IPS-NIHi7 (cell line): Measurements from ENCODE around the gene SUPT20HL2.
"Not testable (repeated sequence)": the region's sequence is repeated elsewhere in the genome, so short reads cannot be mapped to it uniquely, and the experiment has no call there.

Source experiments
- DNase-seq: peaks from one replicate; pipeline ENCODE4 v3.0.0; 2012; ENCODE audit warnings: mixed read lengths; ENCODE audit errors: extremely low spot score

Gene SUPT20HL2

DNA sequence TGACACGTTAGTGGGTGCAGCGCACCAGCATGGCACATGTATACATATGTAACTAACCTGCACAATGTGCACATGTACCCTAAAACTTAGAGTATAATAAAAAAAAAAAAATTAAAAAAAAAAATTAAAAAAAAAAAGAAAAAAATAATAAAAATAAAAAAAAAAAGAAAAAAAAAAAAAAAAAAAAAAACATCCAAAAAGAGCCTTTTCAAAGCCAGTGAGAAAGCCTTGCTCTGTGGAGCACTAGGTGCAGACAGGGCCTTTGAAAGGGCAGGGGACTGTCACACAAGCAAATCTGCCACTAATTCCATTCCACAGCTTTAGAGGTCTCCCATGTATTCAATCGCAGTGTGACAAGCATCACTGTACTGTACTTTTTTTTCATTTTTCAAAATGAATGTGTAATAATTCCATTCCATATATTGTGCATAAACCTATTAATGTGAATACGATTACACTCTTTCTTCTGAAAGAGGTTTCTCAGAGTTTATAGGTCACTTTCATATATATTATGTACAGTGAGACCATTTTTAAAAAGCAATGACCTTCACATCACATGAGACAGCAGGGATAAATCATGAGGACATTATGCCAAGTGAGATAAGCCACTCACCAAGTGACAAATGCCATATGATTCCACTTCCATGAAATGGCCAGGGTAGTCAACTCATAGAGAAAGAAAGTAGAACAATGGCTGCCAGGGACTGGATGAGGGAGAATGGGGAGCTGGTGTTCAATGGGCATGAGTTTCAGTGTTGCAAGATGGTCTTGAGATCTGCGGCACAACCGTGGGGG lies 4.1 kb downstream of the SUPT20HL2 start:
- not testable (repeated sequence) for DNase-seq

- DNase-seq = not testable (repeated sequence)
Observed at GRCh38 chrX:24308803-24309202, 5.1 kb downstream of the SUPT20HL2 start.

GRCh38 chrX:24306440-24306839 lies 7.4 kb downstream of the SUPT20HL2 start:
- peak; percentile 66 for DNase-seq

GRCh38 chrX:24305905-24306304 lies 8.0 kb downstream of the SUPT20HL2 start:
- no peak for DNase-seq

GRCh38 chrX:24301806-24302205 lies 12.1 kb downstream of the SUPT20HL2 start:
- DNase-seq = no peak

DNA sequence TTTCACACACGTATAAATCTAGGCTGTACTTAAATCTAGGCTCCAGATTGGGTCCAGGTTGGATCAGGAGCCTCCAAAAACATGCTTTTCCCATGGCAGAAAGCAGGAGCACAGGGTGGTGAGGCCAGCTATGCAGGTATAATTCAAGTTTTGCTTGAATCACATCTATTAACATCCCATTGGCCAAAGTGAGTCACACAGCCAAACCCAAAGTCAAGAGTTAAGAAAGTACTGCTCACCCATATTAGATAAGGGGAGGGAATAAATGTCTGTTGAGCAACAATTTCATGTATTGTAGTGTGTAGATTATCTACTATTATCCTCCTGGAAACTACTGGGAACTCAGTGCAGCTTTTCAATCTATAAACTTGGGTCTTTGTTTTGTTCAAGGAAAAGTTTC lies 12.8 kb downstream of the SUPT20HL2 start:
- DNase-seq = no peak

GRCh38 chrX:24298191-24298590 lies 15.7 kb downstream of the SUPT20HL2 start:
- DNase-seq = peak; percentile 36

GRCh38 chrX:24294619-24295018 lies 19.2 kb downstream of the SUPT20HL2 start:
- peak; percentile 49 for DNase-seq

- no peak for DNase-seq
Observed at GRCh38 chrX:24293412-24293811, 20.5 kb downstream of the SUPT20HL2 start.

DNA sequence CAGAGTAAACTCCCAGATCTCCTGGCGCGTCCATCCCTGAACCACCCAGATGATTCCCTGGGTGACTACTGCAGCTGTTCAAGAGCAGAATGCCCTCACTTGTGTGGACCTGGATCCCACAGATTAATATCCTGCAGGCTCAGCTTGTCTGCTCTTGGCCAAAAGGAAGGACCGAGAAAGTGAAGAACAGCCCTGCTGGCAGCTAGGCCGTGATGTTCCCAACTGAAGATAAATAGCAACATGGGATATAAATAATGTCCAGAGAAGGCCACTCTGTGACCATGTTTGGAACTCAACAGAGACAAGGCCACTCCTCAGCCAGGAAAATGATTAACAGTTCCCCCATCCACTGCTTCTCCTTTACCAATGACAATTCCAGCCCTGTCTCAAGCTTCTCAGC lies 21.5 kb downstream of the SUPT20HL2 start:
- DNase-seq = no peak

DNA sequence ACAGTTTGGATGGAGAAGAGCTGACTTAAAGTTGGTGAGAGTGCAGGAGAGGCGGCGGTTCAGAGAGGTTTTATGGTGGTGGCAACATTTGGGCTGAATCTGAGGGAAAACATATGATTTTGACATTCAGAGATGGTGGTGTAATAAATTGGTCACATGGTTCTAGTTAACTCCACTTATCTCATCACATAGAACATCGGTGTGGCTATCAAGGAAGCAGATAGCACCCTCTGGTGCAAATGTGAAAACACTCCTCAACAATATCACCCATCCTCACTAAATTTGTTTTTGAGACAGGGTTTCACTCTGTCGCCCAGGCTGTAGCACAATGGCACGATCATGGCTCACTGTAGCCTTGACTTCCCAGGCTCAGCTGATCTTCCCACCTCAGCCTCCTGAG lies 28.8 kb downstream of the SUPT20HL2 start:
- DNase-seq = no peak

DNA sequence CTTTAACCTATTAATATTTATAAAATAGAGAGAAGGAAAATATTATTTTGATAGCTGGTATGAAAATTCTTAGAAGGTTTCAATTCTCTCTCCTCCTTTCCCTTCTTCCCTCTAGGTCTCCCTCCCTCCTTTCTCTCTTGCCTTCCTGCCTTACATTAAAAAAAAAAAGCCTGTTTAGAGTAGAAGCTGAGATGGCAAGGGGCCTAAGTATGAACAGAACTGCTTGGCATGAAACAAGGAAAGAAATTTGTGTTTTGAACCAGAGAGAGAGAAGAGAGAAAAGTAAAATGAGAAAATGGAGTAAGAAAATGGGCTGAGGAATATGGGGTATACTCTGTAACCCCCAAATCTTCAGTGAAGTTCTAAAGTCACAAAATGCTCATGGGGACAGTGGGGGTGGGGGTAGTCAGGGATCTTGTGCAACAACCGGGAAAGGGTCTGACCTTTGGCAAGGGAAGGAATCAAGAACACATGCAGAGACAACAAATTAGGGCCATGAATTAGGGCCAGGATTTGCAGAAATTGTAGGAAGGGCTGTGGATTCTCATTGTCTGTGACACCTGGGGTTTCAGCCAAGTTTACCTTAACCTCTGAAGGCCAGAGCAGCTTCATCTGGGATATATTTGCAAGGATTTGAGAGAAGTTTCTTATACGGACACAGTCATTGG lies 30.6 kb downstream of the SUPT20HL2 start:
- DNase-seq = no peak

GRCh38 chrX:24282381-24283126 lies 31.3 kb downstream of the SUPT20HL2 start:
- DNase-seq = peak; percentile 36

DNA sequence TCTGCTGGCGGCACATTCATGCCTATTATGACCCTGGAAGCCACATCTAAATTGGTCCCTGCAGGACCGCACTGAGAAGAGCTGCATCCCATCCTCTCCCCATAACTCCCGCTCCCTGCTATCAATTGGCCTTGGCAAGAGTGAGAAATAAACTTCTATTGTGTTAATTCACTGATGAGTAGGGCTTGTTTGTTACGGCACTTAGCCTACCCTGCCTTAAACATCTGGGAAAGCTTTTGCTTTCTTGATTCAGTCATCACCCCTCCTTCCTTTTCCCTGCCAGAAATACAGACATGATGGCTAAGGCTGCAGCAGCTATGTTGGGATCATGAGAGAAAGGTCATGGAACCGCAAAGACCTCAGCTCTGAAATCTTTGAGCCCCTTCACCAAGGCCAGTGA lies 36.5 kb downstream of the SUPT20HL2 start:
- DNase-seq = no peak

DNA sequence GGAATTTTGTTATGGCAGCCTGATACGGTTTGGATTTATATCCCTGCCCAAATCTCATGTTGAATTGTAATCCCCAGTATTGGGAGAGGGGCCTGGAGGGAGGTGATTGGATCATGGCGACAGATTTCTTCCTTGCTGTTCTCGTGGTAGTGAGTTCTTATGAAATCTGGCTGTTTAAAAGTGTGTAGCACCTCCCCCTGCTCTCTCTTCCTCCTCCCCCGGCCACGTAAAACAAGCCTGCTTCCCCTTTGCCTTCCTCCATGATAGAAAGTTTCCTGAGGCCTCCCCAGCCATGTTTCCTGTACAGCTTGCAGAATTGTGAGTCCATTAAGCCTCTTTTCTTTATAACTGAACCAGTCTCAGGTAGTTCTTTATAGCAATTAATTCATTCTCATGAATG lies 37.9 kb downstream of the SUPT20HL2 start:
- no peak for DNase-seq

DNA sequence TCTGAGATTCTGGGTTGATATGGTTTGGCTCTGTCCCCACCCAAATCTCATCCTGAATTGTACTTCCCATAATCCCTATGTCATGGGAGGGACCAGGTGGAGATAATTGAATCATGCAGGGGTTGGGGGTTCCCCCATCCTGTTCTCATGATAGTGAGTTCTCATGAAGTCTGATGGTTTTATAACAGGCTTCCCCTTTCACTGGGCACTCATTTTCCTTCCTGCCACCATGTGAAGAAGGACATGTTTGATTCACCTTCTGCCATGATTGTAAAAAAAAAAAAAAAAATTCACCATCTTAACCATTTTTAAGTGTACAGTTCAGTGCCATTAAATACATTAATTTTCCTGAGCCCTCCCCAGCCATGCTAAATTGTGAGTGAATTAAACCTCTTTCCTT lies 42.6 kb downstream of the SUPT20HL2 start:
- DNase-seq = no peak

DNA sequence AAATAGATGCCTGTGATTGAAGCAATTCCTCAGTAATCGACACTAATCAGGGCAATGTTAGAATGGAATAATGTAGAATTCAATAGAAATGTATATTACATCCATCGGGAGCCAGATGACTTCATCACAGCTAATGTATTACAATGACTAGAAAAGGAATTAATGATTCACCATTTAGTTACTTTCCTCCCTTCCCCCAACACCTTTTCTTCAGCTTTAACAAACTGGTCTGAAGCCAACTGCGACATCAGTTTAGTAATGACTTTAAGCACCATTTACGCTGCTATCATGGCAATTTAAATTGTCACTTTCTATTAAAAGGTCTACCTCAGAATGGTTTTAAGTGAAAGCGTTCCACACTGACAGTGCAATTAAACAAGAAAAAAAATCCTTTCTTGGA lies 45.1 kb downstream of the SUPT20HL2 start:
- no peak for DNase-seq

DNA sequence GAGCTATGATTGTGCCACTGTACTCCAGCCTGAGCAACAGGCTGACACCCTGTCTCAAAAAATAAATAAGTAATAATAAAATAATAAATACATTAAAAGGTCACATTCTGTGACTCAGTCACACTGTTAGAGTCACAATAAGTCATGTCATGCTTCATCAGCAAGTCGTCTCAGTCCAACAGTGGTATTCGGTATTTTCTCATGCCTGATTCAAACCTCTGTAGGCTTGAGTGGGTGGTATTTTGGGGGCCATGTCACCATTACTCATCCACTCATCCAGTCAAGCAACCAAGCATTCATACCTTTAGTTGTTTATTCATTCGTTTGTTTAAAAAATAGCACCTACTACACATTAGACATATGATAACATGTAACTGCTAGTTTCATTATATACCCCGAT lies 46.9 kb downstream of the SUPT20HL2 start:
- no peak for DNase-seq

- DNase-seq = no peak
Observed at GRCh38 chrX:24264383-24264782, 49.5 kb downstream of the SUPT20HL2 start.

DNA sequence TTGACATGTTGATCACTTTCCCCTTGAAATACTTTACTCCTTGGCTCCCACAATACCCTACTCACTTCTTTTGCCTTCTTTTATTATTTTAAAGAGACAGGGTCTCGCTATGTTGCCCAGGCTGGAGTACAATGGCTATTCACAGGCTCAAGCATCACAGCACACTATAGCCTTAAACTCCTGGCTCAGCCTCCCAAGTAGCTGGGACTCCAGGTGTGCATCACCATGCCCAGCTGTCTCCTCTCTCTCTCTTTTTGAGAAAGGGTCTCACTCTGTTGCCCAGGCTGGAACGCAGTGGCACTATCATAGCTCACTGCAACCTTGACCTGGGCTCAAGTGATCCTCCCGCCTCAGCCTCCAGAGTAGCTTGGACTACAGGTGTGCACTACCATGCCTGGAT lies 51.6 kb downstream of the SUPT20HL2 start:
- DNase-seq = no peak
